GM21367 (cell line): ENCODE data around the gene KIF16B.
"Not testable (repeated sequence)": the region's sequence is repeated elsewhere in the genome, so short reads cannot be mapped to it uniquely, and the experiment has no call there.

ENCODE experiments used
- ATAC-seq: cut with Tn5 transposase; IDR thresholded peaks from one replicate; pipeline ENCODE4 v1.9.1; 2021; ENCODE audit not compliant: unreplicated experiment

Gene KIF16B

GRCh38 chr20:16226961-16227360 lies 346.3 kb downstream of the KIF16B start:
- ATAC-seq, result not testable (repeated sequence)

GRCh38 chr20:16224836-16225235 lies 348.4 kb downstream of the KIF16B start:
- ATAC-seq, result no peak

GRCh38 chr20:16222859-16223411 lies 350.3 kb downstream of the KIF16B start:
- ATAC-seq, result no peak
